AG09319 (cell line): ENCODE results near the gene CCDC138.

Experiments used
- DNase-seq: peaks from one replicate; pipeline ENCODE4 v3.0.0-alpha.2; 2010; ENCODE audit warnings: low read depth; ENCODE audit errors: extremely low read depth
- TF ChIP-seq, protein P1 (sequence below): IDR thresholded peaks from 2 replicates; pipeline ENCODE4 v1.5.1; 2011; ENCODE audit warnings: low read depth, mild to moderate bottlenecking, inconsistent platforms, low read length, moderate library complexity

CCDC138 gene

DNA sequence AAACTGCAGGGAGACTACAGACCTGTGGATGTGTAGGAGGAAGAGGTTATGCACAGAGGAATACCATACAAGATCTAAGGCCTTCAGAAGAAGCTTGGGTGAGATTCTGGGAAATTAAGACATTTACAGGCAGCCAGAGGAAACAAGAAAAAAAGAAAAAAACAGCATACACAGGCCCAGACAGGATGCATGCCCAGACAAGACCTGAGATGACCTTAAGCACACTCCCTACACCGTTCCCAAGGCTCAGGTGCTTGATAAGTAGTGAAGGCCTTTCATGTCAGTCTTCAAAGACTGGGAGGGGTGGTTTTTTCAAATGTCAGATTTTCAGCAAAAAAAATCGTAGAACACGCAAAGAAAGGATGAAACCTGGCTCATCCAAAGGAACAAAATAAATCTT lies 83.0 kb downstream of the CCDC138 start:
- no peak for DNase-seq
- TF ChIP-seq, protein P1, sequence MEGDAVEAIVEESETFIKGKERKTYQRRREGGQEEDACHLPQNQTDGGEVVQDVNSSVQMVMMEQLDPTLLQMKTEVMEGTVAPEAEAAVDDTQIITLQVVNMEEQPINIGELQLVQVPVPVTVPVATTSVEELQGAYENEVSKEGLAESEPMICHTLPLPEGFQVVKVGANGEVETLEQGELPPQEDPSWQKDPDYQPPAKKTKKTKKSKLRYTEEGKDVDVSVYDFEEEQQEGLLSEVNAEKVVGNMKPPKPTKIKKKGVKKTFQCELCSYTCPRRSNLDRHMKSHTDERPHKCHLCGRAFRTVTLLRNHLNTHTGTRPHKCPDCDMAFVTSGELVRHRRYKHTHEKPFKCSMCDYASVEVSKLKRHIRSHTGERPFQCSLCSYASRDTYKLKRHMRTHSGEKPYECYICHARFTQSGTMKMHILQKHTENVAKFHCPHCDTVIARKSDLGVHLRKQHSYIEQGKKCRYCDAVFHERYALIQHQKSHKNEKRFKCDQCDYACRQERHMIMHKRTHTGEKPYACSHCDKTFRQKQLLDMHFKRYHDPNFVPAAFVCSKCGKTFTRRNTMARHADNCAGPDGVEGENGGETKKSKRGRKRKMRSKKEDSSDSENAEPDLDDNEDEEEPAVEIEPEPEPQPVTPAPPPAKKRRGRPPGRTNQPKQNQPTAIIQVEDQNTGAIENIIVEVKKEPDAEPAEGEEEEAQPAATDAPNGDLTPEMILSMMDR: no peak

DNA sequence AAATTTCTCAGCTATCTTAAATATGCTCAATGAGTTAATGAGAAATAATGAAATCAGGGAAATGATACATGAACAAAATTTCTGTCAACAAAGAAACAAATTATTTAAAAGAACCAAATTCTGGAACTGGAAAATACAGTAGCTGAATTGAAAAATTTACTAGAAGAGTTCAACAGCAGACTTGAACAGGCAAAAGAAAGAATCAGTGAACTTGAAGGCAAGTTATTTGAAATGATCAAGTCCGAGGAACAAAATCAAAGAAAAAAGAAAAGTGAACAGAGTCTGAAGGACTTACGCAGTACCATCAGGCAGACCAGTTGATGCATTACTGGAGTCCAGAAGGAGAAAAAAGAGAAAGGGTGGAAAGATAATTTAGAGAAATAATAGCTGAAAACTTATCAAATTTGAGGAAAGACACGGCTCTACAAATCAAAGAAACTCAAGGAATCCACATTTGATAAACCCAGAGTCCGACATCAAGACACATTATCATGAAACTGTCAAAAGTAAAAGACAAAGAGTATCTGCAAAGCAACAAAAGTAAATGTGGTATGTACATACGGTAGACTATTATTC lies 83.6 kb downstream of the CCDC138 start:
- no peak for DNase-seq
- TF ChIP-seq, protein P1: no peak

DNA sequence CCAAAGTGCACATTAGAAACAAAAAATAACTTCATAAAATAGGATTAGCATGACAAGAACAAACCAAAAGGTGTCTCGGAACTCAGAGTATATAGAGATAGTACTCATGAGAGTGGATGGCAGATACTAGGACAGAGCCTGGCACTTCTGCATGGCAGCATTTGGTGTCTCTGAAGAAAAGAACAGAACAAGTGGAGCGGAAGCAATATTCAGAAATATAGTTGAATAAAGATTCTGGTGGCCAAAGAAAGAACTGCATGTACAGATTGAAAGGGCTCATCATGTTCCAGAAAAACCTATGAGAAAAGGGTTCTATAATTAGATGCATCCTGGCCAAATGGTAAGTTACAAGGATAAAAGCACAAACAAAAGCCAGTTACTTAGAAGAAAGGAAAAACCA lies 90.9 kb downstream of the CCDC138 start:
- no peak for DNase-seq

DNA sequence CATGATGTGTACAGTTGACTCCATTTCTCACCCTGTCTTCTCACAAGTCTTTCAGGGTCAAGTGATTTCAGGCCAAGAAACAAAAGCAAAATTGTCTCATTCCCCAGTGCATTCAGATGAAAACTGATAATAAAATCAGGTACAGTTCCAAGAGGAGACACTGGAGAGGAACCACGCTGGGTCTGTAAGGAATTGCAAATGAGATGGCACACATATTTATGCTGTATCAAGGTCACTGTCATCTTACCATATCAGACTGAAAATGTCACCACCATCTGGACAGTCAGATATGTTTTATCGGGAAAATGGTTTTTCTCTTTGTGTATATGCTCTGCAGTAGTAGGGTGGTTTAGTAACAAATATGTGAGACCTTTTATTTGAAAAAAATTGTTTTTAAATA lies 91.7 kb downstream of the CCDC138 start:
- no peak for DNase-seq
- TF ChIP-seq, protein P1: no peak

More for the DNA sequence above, 90.9 kb downstream of the CCDC138 start:
- TF ChIP-seq, protein P1: no peak

DNA sequence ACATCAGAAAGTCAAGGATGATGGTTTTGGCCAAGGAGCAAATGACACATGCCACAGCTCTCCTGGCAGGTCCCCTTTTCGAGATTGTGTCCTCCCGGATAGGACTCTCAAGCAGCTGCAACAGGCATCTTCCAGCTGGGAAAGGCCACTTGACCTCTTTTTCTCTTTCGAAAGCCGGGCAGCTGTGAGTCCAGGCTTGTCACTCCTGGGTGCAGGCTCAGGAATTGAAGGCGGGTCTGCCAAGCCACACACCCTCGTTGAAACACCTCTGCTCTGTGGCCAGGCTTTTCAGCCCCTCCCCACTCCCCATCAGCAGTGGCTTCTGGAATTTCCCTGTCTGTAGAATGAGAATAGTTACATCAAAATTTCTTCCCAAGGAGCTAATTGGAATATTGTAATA lies 98.0 kb downstream of the CCDC138 start:
- TF ChIP-seq, protein P1: no peak
- no peak for DNase-seq

DNA sequence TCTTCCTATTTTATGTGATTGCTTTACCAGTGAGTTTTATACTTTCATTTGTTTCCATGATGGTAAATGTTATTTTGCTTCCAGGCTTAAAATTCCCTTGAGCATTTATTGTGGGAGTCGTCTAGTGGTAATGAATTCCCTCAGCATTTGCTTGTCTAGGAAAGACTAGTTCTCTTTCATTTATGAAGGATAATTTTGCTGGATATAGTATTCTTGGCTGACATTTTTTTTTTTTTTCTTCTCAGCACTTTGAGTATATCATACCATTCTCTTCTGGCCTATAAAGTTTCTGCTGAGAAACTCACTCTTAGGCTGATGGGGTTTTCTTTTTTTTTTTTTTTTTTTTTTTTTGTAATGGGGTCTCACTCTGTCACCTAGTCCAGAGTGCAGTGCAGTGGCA lies 103.3 kb downstream of the CCDC138 start:
- TF ChIP-seq, protein P1: no peak

DNA sequence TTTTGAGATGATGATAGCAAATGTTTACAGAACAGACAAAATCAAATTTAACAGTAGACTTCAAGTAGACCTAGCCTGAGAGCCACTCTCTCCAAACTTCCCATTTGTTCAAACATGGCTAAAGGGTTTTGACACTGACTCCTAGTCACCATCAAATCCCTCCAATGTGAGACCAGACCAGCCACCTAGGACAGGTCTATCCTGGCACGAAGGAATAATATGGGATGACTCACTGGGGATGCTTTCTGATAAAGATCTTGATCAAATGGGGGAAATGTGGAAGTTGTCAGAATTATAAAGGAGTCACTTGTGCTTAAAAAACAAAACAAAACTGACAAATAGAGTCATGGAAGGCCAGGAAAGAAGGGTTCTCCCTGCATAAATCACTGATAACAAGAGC lies 106.7 kb downstream of the CCDC138 start:
- TF ChIP-seq, protein P1: no peak
- no peak for DNase-seq

More for the DNA sequence above, 103.3 kb downstream of the CCDC138 start:
- DNase-seq: no peak
